ENCODE data around the gene HMCN2.

DNA sequence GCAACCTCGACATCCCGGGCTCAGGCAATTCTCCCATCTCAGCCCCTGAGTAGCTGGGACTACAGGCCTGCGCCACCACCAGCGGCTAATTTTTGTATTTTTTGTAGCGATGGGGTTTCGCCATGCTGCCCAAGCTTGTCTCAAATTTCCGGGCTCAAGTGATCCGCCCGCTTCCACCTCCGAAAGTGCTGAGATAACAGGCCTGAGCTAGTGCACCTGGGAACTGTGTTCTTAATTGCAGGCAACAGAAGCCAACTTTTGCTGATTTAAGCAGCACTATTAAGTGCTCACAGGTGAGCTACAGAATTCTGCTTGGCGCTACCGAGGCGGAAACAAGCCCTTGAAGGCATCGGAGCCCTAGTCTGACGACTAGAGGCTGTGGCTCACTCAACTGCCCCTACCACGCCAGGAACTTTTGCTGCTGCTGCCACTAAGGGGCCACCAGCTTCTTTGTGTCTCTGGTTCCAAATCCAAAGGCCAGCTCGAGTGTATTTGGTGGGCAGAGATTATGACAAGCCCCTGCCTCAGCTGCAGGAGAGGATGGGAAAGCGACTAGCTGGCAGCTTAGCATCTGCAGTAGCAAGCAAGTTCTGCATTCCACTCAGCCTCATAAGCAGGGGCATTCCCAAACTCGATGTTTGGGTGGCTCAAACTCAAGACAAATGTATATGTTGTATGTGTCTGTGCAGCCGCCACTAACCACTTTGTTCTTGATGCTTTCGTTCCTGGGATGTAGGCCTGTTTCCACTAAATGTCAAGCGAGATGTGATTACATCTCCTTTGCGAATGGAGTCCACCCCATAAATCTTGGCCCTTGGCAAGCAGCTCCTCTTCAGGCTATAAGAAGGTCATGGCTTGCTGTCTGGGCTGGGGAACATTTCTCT is 10.6 kb upstream of the HMCN2 start:
- no peak for TF ChIP-seq EZH2phosphoT487 (IDR thresholded peaks at IDR 0.05; ENCODE audit: low read depth, severe bottlenecking, unreplicated experiment)
- TF ChIP-seq, protein P1, sequence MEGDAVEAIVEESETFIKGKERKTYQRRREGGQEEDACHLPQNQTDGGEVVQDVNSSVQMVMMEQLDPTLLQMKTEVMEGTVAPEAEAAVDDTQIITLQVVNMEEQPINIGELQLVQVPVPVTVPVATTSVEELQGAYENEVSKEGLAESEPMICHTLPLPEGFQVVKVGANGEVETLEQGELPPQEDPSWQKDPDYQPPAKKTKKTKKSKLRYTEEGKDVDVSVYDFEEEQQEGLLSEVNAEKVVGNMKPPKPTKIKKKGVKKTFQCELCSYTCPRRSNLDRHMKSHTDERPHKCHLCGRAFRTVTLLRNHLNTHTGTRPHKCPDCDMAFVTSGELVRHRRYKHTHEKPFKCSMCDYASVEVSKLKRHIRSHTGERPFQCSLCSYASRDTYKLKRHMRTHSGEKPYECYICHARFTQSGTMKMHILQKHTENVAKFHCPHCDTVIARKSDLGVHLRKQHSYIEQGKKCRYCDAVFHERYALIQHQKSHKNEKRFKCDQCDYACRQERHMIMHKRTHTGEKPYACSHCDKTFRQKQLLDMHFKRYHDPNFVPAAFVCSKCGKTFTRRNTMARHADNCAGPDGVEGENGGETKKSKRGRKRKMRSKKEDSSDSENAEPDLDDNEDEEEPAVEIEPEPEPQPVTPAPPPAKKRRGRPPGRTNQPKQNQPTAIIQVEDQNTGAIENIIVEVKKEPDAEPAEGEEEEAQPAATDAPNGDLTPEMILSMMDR (IDR thresholded peaks at IDR 0.05; ENCODE audit: poor library complexity), result no peak

All from hepatocyte (in vitro differentiated cells).